Gastrocnemius medialis (tissue), 4 donors: ENCODE results near the gene PDE4D. TPM values are rescaled to one million over a fixed set of nuclear protein-coding genes. Genes with fewer than 3 reads are reported as not detected.

ENCODE experiments used
- ATAC-seq, 2 donors: fragments of 150-250 bp; one replicate each; pipeline ENCODE4 v1.9.1; 2016
- DNase-seq, 2 donors: peaks; one replicate each; pipeline ENCODE4 v3.0.0-alpha.2; 2019
- H3K27ac ChIP-seq, 4 donors: fragments of 200-600 bp; sonication (generic); 1 replicate in 1 of 4; 2 replicates in 3 of 4; pipeline ENCODE4 v1.5.1; 2016 to 2018; ENCODE audit warnings: mild to moderate bottlenecking in 2 of 4, moderate library complexity in 1 of 4
- H3K27me3 ChIP-seq, 3 donors: fragments of 200-600 bp; sonication (generic) in 2 of 3; 1 replicate in 1 of 3; 2 replicates in 2 of 3; pipeline versions ENCODE4 v1.5.1 to v1.6.0; 2016 to 2019; ENCODE audit warnings: mild to moderate bottlenecking in 1 of 3, moderate library complexity in 1 of 3
- H3K36me3 ChIP-seq, 2 donors: fragments of 200-600 bp; sonication (generic) in 1 of 2; one replicate each; pipeline ENCODE4 v1.5.1; 2017 to 2018
- H3K4me1 ChIP-seq, 2 donors: fragments of 200-600 bp; sonication (generic) in 1 of 2; one replicate each; pipeline ENCODE4 v1.5.1; 2016 to 2017; ENCODE audit warnings: mild to moderate bottlenecking in 2 of 2
- H3K4me3 ChIP-seq, 4 donors: fragments of 200-600 bp; sonication (generic) in 3 of 4; 1 replicate in 1 of 4; 2 replicates in 3 of 4; pipeline ENCODE4 v1.5.1; 2016 to 2019; ENCODE audit warnings: mild to moderate bottlenecking in 2 of 4
- H3K9me3 ChIP-seq, 3 donors: fragments of 200-600 bp; sonication (generic) in 2 of 3; 1 replicate in 1 of 3; 2 replicates in 2 of 3; pipeline ENCODE4 v1.5.1; 2016 to 2019
- POLR2A ChIP-seq, 2 donors: fragments of 450-650 bp; IDR thresholded peaks; one replicate each; pipeline ENCODE4 v1.6.1; 2017; ENCODE audit warnings: antibody characterized with exemption in 2 of 2, mild to moderate bottlenecking in 2 of 2, moderate library complexity in 2 of 2
- in situ Hi-C, 4 donors: fragments of 200-750 bp; cut with MboI; loops; one replicate each; pipeline versions ENCODE4 v1.15.0 to v1.8.0; 2017; ENCODE audit warnings: low sequenced_read_pairs in 4 of 4
- intact Hi-C: fragments of 100-400 bp; cut with DNase I; formaldehyde crosslinking; loops from one replicate; pipeline ENCODE4 v1.15.1; 2023; ENCODE audit warnings: low total_unique reads
- total RNA-seq, 4 donors: library from RNA; depleted of rRNA; stranded (reverse); fragments of >200 nt; gene quantifications; one replicate each; pipeline versions ENCODE4 v1.1.0 to v1.2.3, GENCODE V29; 2016
- TF ChIP-seq, protein P1 (sequence below), 5 experiments: fragments of 450-650 bp in 3 of 5; fragments of 200-600 bp in 2 of 5; sonication (generic) in 2 of 5; IDR thresholded peaks in 4 of 5; conservative IDR thresholded peaks in 1 of 5; 1 replicate in 4 of 5; 2 replicates in 1 of 5; pipeline ENCODE4 v1.5.1; 2016 to 2019; ENCODE audit warnings: antibody characterized with exemption in 5 of 5, mild to moderate bottlenecking in 3 of 5, moderate library complexity in 3 of 5

The PDE4D gene
- total RNA-seq, 4 donors from 2014 or later = 133 to 223 (median 185) TPM

- in situ Hi-C loops = loop anchor here (5.0 to 25.0 kb wide), 5 partner anchors 185 to 485 kb away; no protein-coding TSS in a partner anchor
- no peak for DNase-seq
Observed at GRCh38 chr5:59189472-59190244, 703.9 kb downstream of the PDE4D start.

DNA sequence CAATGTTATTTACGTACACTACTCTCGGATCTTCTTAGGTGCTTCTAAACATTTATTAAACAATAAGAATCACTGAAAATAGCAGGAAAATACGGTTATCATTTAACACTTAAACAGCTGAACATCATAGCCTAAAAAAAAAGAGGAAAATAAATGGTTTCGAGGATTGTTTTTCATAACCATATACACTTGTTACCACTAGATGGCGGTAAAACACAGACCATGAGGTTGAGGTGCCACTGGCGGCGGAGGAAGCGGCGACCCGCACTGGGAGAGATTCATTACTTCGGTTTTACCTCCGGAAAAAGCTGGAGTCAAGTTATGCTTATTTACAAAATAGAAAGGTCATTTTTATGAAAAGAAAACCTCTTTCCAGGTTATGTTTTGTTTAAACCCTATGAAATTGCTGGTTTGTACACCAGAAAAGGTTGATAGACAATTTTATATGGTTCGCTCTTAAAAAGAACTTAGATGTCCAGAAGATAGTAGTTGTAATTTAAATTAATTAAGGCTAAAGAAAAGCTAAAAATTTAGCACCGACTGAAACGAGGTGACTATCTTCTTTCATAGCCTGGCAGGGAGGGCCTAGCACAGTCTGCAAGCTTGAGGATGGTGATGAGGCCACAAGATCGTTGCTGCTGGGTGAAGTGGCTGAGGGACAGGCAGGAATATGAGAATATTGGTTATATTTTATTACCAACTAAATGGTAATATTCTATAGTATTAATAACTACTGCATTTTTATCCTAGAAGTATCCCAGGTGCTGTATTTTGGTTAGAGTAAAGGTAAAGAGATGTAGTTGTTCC lies 704.9 kb downstream of the PDE4D start:
- H3K9me3 ChIP-seq = no peaks in the 10 kb centered on the region
- DNase-seq = peak; percentile 55 to 69
- TF ChIP-seq, protein P1, sequence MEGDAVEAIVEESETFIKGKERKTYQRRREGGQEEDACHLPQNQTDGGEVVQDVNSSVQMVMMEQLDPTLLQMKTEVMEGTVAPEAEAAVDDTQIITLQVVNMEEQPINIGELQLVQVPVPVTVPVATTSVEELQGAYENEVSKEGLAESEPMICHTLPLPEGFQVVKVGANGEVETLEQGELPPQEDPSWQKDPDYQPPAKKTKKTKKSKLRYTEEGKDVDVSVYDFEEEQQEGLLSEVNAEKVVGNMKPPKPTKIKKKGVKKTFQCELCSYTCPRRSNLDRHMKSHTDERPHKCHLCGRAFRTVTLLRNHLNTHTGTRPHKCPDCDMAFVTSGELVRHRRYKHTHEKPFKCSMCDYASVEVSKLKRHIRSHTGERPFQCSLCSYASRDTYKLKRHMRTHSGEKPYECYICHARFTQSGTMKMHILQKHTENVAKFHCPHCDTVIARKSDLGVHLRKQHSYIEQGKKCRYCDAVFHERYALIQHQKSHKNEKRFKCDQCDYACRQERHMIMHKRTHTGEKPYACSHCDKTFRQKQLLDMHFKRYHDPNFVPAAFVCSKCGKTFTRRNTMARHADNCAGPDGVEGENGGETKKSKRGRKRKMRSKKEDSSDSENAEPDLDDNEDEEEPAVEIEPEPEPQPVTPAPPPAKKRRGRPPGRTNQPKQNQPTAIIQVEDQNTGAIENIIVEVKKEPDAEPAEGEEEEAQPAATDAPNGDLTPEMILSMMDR (IDR thresholded peaks at IDR 0.05 in 4 of 5, conservative IDR thresholded peaks at IDR 0.05 in 1 of 5) = peak; percentile 81 to 87 (median 83)
- no peak for TF ChIP-seq POLR2A (IDR thresholded peaks at IDR 0.05)
- in situ Hi-C loops = loop anchor here in 3 of 4 donors (5.0 to 25.0 kb wide), 4 partner anchors 186 to 484 kb away; no protein-coding TSS in a partner anchor
- peaks cover 41 to 64% of the 10 kb centered on the region in 2 donors for H3K4me1 ChIP-seq
- H3K27me3 ChIP-seq = no peaks in the 10 kb centered on the region
- no peaks in the 10 kb centered on the region for H3K36me3 ChIP-seq
- H3K27ac ChIP-seq = peak overlapping the region; percentile 53 to 70 (median 60)
- ATAC-seq = peak; percentile 40 to 53
- peak overlapping the region; percentile 40 to 46 (median 40) for H3K4me3 ChIP-seq
- intact Hi-C loops = loop anchor here (2.0 to 10.0 kb wide), 5 partner anchors 178 to 606 kb away; no protein-coding TSS in a partner anchor

More at GRCh38 chr5:59189472-59190244, 703.9 kb downstream of the PDE4D start:
- Histone ChIP-seq H3K27ac (peak overlapping the region; percentile 53 to 70 (median 60)), H3K36me3 (no peaks in the 10 kb centered on the region), H3K4me3 (peak overlapping the region in 3 of 4 donors; percentile 12 to 46 (median 40)), H3K27me3 (no peaks in the 10 kb centered on the region), H3K4me1 (peaks cover 48 to 74% of the 10 kb centered on the region in 2 donors), H3K9me3 (no peaks in the 10 kb centered on the region)
- peak in 1 of 2 donors; percentile 11 for ATAC-seq
- TF ChIP-seq, protein P1 (IDR thresholded peaks at IDR 0.05 in 4 of 5, conservative IDR thresholded peaks at IDR 0.05 in 1 of 5) = no peak
- no peak for TF ChIP-seq POLR2A (IDR thresholded peaks at IDR 0.05)
- intact Hi-C loops = loop anchor here (2.0 to 10.0 kb wide), 5 partner anchors 177 to 605 kb away; no protein-coding TSS in a partner anchor

DNA sequence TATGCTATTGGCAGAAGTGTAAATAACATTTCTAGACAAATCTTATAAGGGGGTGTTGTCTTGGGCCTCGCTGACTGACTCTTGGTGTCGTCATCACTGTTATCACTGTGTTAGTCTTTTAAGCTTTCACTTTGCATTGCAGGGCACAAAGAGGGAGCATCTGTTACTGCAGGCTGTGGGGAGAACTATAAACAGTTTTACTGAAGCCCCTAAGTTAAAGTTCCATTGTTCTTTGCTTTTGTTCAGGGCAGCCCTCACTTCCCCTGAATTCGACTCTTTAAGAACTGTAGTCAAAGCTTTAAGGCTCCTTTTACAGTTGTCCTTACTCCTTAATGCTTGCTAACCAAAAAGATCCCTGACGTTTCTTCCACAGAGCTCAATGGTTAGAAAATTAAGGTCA lies 705.7 kb downstream of the PDE4D start:
- intact Hi-C loops (loop anchor here (2.0 to 10.0 kb wide), 5 partner anchors 179 to 607 kb away; no protein-coding TSS in a partner anchor), in situ Hi-C loops (loop anchor here in 3 of 4 donors (5.0 to 25.0 kb wide), 4 partner anchors 187 to 484 kb away; no protein-coding TSS in a partner anchor)
- no peak for ATAC-seq
- Histone ChIP-seq H3K4me3 (no peak overlapping the region), H3K36me3 (no peaks in the 10 kb centered on the region), H3K27me3 (no peaks in the 10 kb centered on the region), H3K9me3 (no peaks in the 10 kb centered on the region), H3K27ac (peak overlapping the region; percentile 53 to 70 (median 60)), H3K4me1 (peaks cover 41 to 60% of the 10 kb centered on the region in 2 donors)
- no peak for TF ChIP-seq POLR2A (IDR thresholded peaks at IDR 0.05)
- TF ChIP-seq, protein P1 (IDR thresholded peaks at IDR 0.05 in 4 of 5, conservative IDR thresholded peaks at IDR 0.05 in 1 of 5) = no peak
- DNase-seq = no peak

GRCh38 chr5:59186623-59187022 lies 706.9 kb downstream of the PDE4D start:
- TF ChIP-seq, protein P1 (IDR thresholded peaks at IDR 0.05 in 4 of 5, conservative IDR thresholded peaks at IDR 0.05 in 1 of 5) = no peak
- TF ChIP-seq POLR2A (IDR thresholded peaks at IDR 0.05) = no peak
- in situ Hi-C loops (loop anchor here in 3 of 4 donors (5.0 to 25.0 kb wide), 4 partner anchors 188 to 486 kb away; no protein-coding TSS in a partner anchor), intact Hi-C loops (loop anchor here (5.0 to 10.0 kb wide), 3 partner anchors 318 to 608 kb away; no protein-coding TSS in a partner anchor)
- DNase-seq (no peak), ATAC-seq (peak in 1 of 2 donors; percentile 30)
- no peaks in the 10 kb centered on the region for H3K36me3 ChIP-seq
- H3K27me3 ChIP-seq = no peaks in the 10 kb centered on the region
- no peak overlapping the region for H3K4me3 ChIP-seq
- H3K27ac ChIP-seq = peak overlapping the region; percentile 53 to 72 (median 69)
- peaks cover 41 to 60% of the 10 kb centered on the region in 2 donors for H3K4me1 ChIP-seq
- H3K9me3 ChIP-seq = no peaks in the 10 kb centered on the region
